HepG2 (cell line): ENCODE data around the gene INPP4B. TPM values are rescaled to one million over a fixed set of nuclear protein-coding genes. Genes with fewer than 3 reads are reported as not detected.
A peak's percentile ranks its signal among the peaks of the same experiment; 100 is the strongest.

ENCODE experiments used
- ATAC-seq: fragments of 200-7000 bp; cut with Tn5 transposase; 3 replicates; pipeline ENCODE4 v1.9.1; 2020; ENCODE audit warnings: mild to moderate bottlenecking, moderate library complexity
- BruUV-seq: library from RNA; stranded (reverse); fragments of 400-500 nt; replicated peaks from 2 replicates; lab custom pipeline; 2021; lab: Mats Ljungman, UMichigan
- CTCF ChIA-PET: fragments of 300-600 bp; formaldehyde crosslinking; extraction: SDS; loops from one replicate; lab custom pipeline; 2021; ENCODE audit warnings: low total read pairs, inconsistent platforms, low intra/inter-chr PET ratio; lab: Yijun Ruan, JAX
- POLR2A ChIA-PET: fragments of 350-600 bp; sonication (Branson Sonifier 250); formaldehyde crosslinking; loops from one replicate; lab custom pipeline; 2020; ENCODE audit warnings: antibody characterized with exemption, inconsistent platforms; lab: Yijun Ruan, JAX
- DNase-seq: peaks from one replicate; pipeline ENCODE4 v3.0.0-alpha.2; 2015; ENCODE audit warnings: low spot score
- FAIRE-seq: peaks from 3 replicates; lab custom pipeline; 2011; peaks lifted over from hg19 to GRCh38; lab: Jason Lieb, UNC
- H2AFZ ChIP-seq: one replicate; pipeline ENCODE4 v1.6.1; 2011; ENCODE audit warnings: low read length, inconsistent platforms
- H3K27ac ChIP-seq: fragments of 300-600 bp; 3 replicates; pipeline ENCODE4 v1.8.0; 2011; ENCODE audit warnings: mixed run types, mild to moderate bottlenecking, mixed read lengths, low read length, inconsistent platforms; ENCODE audit not compliant: insufficient read depth; ENCODE audit errors: extremely low read length
- H3K27me3 ChIP-seq, 2 experiments: fragments of 200-600 bp in 1 of 2; 2 replicates in 1 of 2; 3 replicates in 1 of 2; pipeline versions ENCODE4 v1.6.0 to v1.8.0; 2011; ENCODE audit warnings: low read length in 2 of 2, mild to moderate bottlenecking in 2 of 2, moderate library complexity in 2 of 2, inconsistent platforms in 1 of 2; ENCODE audit not compliant: insufficient read depth in 2 of 2, control insufficient read depth in 1 of 2
- H3K36me3 ChIP-seq, 2 experiments: fragments of 200-600 bp in 1 of 2; replicated peaks in 1 of 2; 2 replicates in 1 of 2; 3 replicates in 1 of 2; pipeline versions ENCODE4 v1.5.1 to v1.8.0; 2011; ENCODE audit warnings: low read length in 2 of 2, inconsistent platforms in 1 of 2; ENCODE audit not compliant: insufficient read depth in 2 of 2, control insufficient read depth in 1 of 2
- H3K4me1 ChIP-seq: 2 replicates; pipeline ENCODE4 v1.5.1; 2012; ENCODE audit warnings: low read length, inconsistent platforms; ENCODE audit not compliant: insufficient read depth
- H3K4me2 ChIP-seq: 2 replicates; pipeline ENCODE4 v1.6.0; 2011; ENCODE audit warnings: low read depth, low read length, inconsistent platforms
- H3K4me3 ChIP-seq, 3 experiments: fragments of 200-600 bp in 1 of 3; sonication (generic), shearing (Covaris generic) in 1 of 3; replicated peaks in 1 of 3; 2 replicates each; pipeline ENCODE4 v1.5.1; 2011 to 2016; ENCODE audit warnings: low read length in 3 of 3, inconsistent platforms in 2 of 3, low read depth in 2 of 3, mild to moderate bottlenecking in 2 of 3, control low read depth in 1 of 3, mixed read lengths in 1 of 3; ENCODE audit not compliant: insufficient read depth in 1 of 3
- H3K79me2 ChIP-seq: one replicate; pipeline ENCODE4 v1.6.1; 2011; ENCODE audit warnings: low read length, inconsistent platforms; ENCODE audit not compliant: insufficient read depth
- H3K9ac ChIP-seq: 2 replicates; pipeline ENCODE4 v1.6.0; 2011; ENCODE audit warnings: mild to moderate bottlenecking, low read depth, low read length, inconsistent platforms; ENCODE audit not compliant: insufficient read depth
- H3K9me3 ChIP-seq: 2 replicates; pipeline ENCODE4 v1.5.1; 2012; ENCODE audit warnings: mild to moderate bottlenecking, low read length
- H4K20me1 ChIP-seq: 2 replicates; pipeline ENCODE4 v1.6.0; 2011; ENCODE audit warnings: inconsistent platforms, mild to moderate bottlenecking, low read length, moderate library complexity; ENCODE audit not compliant: insufficient read depth
- MAFK ChIP-seq, 2 experiments: IDR thresholded peaks in 1 of 2; conservative IDR thresholded peaks in 1 of 2; 2 replicates each; pipeline ENCODE4 v1.6.1; 2011; ENCODE audit warnings: improper control_type of control experiment in 2 of 2, low read length in 2 of 2
- WGBS: methylation state at CpG from one replicate; pipeline ENCODE4 v1.1.6; 2017; ENCODE audit warnings: low lambda C conversion rate; 5-methylcytosine and 5-hydroxymethylcytosine counted together
- in situ Hi-C: cut with HindIII; loops from 2 replicates; pipeline ENCODE4 v1.10.0; 2017; ENCODE audit warnings: low pct_unique_long_range_greater_than_20kb; ENCODE audit not compliant: extremely low pct_ligation_motif_present
- intact Hi-C: fragments of 100-400 bp; cut with micrococcal nuclease; formaldehyde crosslinking; loops from one replicate; pipeline ENCODE4 v1.10.0; 2022; ENCODE audit not compliant: unreplicated experiment
- polyA plus RNA-seq, 8 experiments: library from polyadenylated mRNA; depleted of rRNA in 3 of 8; stranded (reverse) in 7 of 8; unstranded in 1 of 8; fragments of >200 nt; fragmentation: Illumina TruSeq in 4 of 8; extraction: Trizol in 4 of 8; gene quantifications; 2 replicates each; pipeline versions ENCODE4 v1.2.1 to v1.2.3, GENCODE V29; 2011 to 2016; ENCODE audit warnings: low read depth in 4 of 8, missing spikeins in 1 of 8, mixed read lengths in 1 of 8; ENCODE audit not compliant: insufficient read depth in 1 of 8
- total RNA-seq, 5 experiments: library from RNA; depleted of rRNA; stranded (reverse); fragments of >200 nt; fragmentation: Illumina TruSeq; extraction: Trizol; gene quantifications; 2 replicates each; pipeline ENCODE4 v1.2.3, GENCODE V29; 2016; ENCODE audit warnings: low read depth in 1 of 5
- TF ChIP-seq, protein P1 (sequence below): sonication (generic); formaldehyde crosslinking; IDR thresholded peaks from 2 replicates; pipeline ENCODE4 v1.5.1; 2020; ENCODE audit warnings: mild to moderate bottlenecking, moderate library complexity, missing genetic modification reagents
- TF ChIP-seq, protein P2 (sequence below): sonication (generic); formaldehyde crosslinking; IDR thresholded peaks from 2 replicates; pipeline ENCODE4 v1.4.0; 2020; ENCODE audit warnings: missing genetic modification reagents; ENCODE audit errors: not compliant biosample characterization
- TF ChIP-seq, protein P3 (sequence below): sonication (generic); formaldehyde crosslinking; IDR thresholded peaks from 2 replicates; pipeline ENCODE4 v1.5.1; 2020; ENCODE audit warnings: missing genetic modification reagents, mild to moderate bottlenecking, borderline replicate concordance

The INPP4B gene
- total and polyA plus RNA-seq, 2 of the 13 experiments (the other 11 are each of a cell fraction or from before 2014, with no cell fraction given) = not detected

DNA sequence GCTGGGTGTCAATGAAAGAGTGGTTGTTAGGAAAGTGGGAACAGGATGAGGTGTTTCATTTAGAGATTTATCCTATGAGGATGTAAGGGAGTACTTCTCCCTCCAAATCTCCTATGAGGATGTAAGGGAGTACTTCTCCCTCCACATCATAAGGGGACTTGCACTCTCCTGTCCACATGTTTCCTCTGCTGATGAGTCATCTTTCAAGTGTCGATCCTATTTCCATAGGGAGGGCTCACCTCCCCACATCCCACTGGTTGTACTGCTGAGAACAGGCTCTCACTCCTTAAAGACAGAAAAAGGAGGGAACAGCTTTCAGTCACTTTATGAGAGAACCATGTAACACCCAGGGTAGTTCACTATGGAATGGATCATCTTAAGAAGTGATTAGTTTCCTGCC lies 65.0 kb downstream of the INPP4B start (continued):
- TF ChIP-seq, protein P1, sequence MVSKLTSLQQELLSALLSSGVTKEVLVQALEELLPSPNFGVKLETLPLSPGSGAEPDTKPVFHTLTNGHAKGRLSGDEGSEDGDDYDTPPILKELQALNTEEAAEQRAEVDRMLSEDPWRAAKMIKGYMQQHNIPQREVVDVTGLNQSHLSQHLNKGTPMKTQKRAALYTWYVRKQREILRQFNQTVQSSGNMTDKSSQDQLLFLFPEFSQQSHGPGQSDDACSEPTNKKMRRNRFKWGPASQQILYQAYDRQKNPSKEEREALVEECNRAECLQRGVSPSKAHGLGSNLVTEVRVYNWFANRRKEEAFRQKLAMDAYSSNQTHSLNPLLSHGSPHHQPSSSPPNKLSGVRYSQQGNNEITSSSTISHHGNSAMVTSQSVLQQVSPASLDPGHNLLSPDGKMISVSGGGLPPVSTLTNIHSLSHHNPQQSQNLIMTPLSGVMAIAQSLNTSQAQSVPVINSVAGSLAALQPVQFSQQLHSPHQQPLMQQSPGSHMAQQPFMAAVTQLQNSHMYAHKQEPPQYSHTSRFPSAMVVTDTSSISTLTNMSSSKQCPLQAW (CRISPR knock-in tag) = no peak
- TF ChIP-seq, protein P2, sequence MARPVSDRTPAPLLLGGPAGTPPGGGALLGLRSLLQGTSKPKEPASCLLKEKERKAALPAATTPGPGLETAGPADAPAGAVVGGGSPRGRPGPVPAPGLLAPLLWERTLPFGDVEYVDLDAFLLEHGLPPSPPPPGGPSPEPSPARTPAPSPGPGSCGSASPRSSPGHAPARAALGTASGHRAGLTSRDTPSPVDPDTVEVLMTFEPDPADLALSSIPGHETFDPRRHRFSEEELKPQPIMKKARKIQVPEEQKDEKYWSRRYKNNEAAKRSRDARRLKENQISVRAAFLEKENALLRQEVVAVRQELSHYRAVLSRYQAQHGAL (CRISPR knock-in tag) = no peak
- TF ChIP-seq, all 625 proteins: peak for 0

DNA sequence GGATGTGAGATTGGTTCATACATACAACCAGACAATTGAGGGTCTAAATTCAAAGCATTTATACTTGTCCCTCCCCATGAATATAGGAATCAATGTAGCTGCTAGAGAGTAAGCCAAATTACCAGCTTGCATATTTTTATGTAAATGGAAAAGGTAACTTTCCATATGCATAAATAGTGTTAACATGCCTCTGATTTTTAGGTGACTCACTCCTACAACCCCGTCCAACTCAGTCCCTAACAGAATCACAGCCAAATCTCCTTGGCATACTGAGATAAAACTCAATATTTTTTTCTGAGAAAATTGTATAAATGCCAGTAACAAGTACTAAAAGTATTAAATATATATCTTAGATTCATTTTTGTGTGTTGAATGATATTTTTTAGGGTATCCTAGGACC lies 67.2 kb downstream of the INPP4B start:
- no peaks in the 10 kb centered on the region; a peak in 1 of 5 replicates for H3K27me3 ChIP-seq
- H3K79me2 ChIP-seq = no peaks in the 10 kb centered on the region
- ChIA-PET POLR2A (no interaction called here), CTCF (no interaction called here)
- no peaks in the 10 kb centered on the region for H3K9me3 ChIP-seq
- H2AFZ ChIP-seq = no peak overlapping the region
- no TSS peak for BruUV-seq
- no peak overlapping the region for H3K9ac ChIP-seq
- H3K4me3 ChIP-seq = no peak overlapping the region
- FAIRE-seq = no peak
- TF ChIP-seq, protein P3, sequence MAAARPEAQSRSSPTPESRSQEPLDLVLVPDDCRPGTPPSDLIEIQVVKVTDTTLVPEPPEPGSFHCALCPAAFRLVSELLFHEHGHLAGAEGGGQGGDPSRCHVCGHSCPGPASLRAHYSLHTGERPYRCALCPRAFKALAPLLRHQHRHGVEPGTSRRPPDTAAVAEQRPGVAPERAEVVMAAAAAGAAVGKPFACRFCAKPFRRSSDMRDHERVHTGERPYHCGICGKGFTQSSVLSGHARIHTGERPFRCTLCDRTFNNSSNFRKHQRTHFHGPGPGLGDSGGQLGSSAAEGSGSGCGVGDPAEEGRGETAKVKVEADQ = no peak
- TF ChIP-seq MAFK (conservative IDR thresholded peaks at IDR 0.05 in 1 of 2, IDR thresholded peaks at IDR 0.05 in 1 of 2; ENCODE audit: low read length in 2 of 2) = peak in 1 of 2 experiments; percentile 9; a peak in 1 of 4 replicates
- H3K4me2 ChIP-seq = no peak overlapping the region
- in situ Hi-C loops (no loop called here), intact Hi-C loops (no loop called here)
- H3K36me3 ChIP-seq = no peaks in the 10 kb centered on the region
- ATAC-seq = no peak
- H3K4me1 ChIP-seq = no peaks in the 10 kb centered on the region
- no peaks in the 10 kb centered on the region for H4K20me1 ChIP-seq
- H3K27ac ChIP-seq = no peak overlapping the region
- no peak for DNase-seq
- whole genome bisulfite sequencing = 0% methylated on average over 1 of the region's 1 CpG
